ENCODE data around the gene MLPH. TPM values are rescaled to one million over a fixed set of nuclear protein-coding genes. Genes with fewer than 3 reads are reported as not detected.

The MLPH gene
- total and polyA plus RNA-seq, 2 of the 13 experiments (the other 11 are each of a cell fraction or from before 2014, with no cell fraction given) = 0.12 TPM; not detected in 1

DNA sequence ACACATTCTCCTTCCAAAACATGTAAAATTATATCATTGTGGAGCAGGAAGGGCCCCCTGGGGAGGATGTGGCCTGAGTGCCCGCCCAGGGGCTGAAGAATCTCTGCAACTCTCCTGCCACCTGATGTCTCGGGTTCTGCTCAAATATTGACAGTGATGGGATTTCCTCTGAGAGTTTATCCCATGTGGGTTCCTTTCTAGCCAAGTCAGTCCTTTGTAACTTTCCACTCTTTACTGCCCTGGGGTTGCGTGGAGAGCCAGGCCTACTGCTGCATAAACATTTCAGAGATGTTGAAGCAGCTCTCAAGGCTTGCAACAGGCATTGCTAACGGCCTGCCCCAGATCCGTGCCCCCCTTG lies 107.4 kb downstream of the MLPH start (continued):
- TF ChIP-seq, protein P1, sequence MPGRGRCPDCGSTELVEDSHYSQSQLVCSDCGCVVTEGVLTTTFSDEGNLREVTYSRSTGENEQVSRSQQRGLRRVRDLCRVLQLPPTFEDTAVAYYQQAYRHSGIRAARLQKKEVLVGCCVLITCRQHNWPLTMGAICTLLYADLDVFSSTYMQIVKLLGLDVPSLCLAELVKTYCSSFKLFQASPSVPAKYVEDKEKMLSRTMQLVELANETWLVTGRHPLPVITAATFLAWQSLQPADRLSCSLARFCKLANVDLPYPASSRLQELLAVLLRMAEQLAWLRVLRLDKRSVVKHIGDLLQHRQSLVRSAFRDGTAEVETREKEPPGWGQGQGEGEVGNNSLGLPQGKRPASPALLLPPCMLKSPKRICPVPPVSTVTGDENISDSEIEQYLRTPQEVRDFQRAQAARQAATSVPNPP (CRISPR knock-in tag; IDR thresholded peaks at IDR 0.05) = 0 out of 2 replicates have a peak, but pooled peaks have one; percentile 44
- TF ChIP-seq ZFY (CRISPR knock-in tag; IDR thresholded peaks at IDR 0.05) (peak; percentile 60; the same call in 1 of the 2 replicates), ZMYM3 (CRISPR knock-in tag; IDR thresholded peaks at IDR 0.05) (peak; percentile 46; the same call in 1 of the 2 replicates), HDAC1 (CRISPR knock-in tag; IDR thresholded peaks at IDR 0.05) (0 out of 2 replicates have a peak, but pooled peaks have one; percentile 20), NONO (IDR thresholded peaks at IDR 0.05) (no peak), NONO (CRISPR knock-in tag; conservative IDR thresholded peaks at IDR 0.05) (peak; percentile 55; the same call in 1 of the 2 replicates), FOXA1 (IDR thresholded peaks at IDR 0.05) (no peak), FOXA1 (CRISPR knock-in tag; IDR thresholded peaks at IDR 0.05) (peak; percentile 77), ELF3 (CRISPR knock-in tag; IDR thresholded peaks at IDR 0.05) (peak; percentile 54; the same call in 1 of the 2 replicates), ZNF598 (CRISPR knock-in tag; IDR thresholded peaks at IDR 0.05; ENCODE audit: borderline replicate concordance) (no peak), ZNF850 (CRISPR knock-in tag; conservative IDR thresholded peaks at IDR 0.05) (no peak), ZNF331 (CRISPR knock-in tag; IDR thresholded peaks at IDR 0.05) (peak; percentile 42; the same call in 1 of the 2 replicates), TCF7 (IDR thresholded peaks at IDR 0.05; ENCODE audit: low read depth) (0 out of 2 replicates have a peak, but pooled peaks have one; percentile 5), SYNCRIP (IDR thresholded peaks at IDR 0.05; ENCODE audit: insufficient read depth, low read depth, low read length) (no peak), ZNF343 (CRISPR knock-in tag; IDR thresholded peaks at IDR 0.05) (no peak)
- TF ChIP-seq, protein P2, sequence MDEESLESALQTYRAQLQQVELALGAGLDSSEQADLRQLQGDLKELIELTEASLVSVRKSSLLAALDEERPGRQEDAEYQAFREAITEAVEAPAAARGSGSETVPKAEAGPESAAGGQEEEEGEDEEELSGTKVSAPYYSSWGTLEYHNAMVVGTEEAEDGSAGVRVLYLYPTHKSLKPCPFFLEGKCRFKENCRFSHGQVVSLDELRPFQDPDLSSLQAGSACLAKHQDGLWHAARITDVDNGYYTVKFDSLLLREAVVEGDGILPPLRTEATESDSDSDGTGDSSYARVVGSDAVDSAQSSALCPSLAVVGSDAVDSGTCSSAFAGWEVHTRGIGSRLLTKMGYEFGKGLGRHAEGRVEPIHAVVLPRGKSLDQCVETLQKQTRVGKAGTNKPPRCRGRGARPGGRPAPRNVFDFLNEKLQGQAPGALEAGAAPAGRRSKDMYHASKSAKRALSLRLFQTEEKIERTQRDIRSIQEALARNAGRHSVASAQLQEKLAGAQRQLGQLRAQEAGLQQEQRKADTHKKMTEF (CRISPR knock-in tag; IDR thresholded peaks at IDR 0.05) = 0 out of 2 replicates have a peak, but pooled peaks have one; percentile 9
- TF ChIP-seq, protein P3, sequence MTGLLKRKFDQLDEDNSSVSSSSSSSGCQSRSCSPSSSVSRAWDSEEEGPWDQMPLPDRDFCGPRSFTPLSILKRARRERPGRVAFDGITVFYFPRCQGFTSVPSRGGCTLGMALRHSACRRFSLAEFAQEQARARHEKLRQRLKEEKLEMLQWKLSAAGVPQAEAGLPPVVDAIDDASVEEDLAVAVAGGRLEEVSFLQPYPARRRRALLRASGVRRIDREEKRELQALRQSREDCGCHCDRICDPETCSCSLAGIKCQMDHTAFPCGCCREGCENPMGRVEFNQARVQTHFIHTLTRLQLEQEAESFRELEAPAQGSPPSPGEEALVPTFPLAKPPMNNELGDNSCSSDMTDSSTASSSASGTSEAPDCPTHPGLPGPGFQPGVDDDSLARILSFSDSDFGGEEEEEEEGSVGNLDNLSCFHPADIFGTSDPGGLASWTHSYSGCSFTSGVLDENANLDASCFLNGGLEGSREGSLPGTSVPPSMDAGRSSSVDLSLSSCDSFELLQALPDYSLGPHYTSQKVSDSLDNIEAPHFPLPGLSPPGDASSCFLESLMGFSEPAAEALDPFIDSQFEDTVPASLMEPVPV (CRISPR knock-in tag; IDR thresholded peaks at IDR 0.05) = no peak
- TF ChIP-seq, protein P4, sequence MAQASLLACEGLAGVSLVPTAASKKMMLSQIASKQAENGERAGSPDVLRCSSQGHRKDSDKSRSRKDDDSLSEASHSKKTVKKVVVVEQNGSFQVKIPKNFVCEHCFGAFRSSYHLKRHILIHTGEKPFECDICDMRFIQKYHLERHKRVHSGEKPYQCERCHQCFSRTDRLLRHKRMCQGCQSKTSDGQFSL (CRISPR knock-in tag; IDR thresholded peaks at IDR 0.05) = no peak
- TF ChIP-seq, protein P5, sequence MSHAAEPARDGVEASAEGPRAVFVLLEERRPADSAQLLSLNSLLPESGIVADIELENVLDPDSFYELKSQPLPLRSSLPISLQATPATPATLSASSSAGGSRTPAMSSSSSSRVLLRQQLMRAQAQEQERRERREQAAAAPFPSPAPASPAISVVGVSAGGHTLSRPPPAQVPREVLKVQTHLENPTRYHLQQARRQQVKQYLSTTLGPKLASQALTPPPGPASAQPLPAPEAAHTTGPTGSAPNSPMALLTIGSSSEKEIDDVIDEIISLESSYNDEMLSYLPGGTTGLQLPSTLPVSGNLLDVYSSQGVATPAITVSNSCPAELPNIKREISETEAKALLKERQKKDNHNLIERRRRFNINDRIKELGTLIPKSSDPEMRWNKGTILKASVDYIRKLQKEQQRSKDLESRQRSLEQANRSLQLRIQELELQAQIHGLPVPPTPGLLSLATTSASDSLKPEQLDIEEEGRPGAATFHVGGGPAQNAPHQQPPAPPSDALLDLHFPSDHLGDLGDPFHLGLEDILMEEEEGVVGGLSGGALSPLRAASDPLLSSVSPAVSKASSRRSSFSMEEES (CRISPR knock-in tag; IDR thresholded peaks at IDR 0.05) = peak; percentile 72; the same call in 1 of the 2 replicates
- TF ChIP-seq, protein P6, sequence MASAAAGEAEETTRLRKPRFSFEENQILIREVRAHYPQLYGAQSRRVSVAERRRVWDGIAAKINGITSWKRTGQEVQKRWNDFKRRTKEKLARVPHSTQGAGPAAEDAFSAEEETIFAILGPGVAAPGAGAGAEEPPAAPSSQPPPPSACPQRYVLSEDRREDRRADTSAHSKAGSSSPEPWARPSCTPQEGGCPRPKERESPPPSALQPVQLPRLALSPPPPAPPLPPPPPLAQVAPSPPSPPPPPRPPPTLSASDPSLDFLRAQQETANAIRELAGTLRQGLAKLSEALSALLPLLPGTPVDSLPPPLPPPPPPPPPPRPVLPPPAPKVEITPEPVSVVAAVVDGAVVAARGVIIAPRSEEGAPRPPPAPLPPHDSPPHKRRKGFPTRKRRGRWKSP (CRISPR knock-in tag; IDR thresholded peaks at IDR 0.05) = 0 out of 2 replicates have a peak, but pooled peaks have one; percentile 34
- TF ChIP-seq, protein P7, sequence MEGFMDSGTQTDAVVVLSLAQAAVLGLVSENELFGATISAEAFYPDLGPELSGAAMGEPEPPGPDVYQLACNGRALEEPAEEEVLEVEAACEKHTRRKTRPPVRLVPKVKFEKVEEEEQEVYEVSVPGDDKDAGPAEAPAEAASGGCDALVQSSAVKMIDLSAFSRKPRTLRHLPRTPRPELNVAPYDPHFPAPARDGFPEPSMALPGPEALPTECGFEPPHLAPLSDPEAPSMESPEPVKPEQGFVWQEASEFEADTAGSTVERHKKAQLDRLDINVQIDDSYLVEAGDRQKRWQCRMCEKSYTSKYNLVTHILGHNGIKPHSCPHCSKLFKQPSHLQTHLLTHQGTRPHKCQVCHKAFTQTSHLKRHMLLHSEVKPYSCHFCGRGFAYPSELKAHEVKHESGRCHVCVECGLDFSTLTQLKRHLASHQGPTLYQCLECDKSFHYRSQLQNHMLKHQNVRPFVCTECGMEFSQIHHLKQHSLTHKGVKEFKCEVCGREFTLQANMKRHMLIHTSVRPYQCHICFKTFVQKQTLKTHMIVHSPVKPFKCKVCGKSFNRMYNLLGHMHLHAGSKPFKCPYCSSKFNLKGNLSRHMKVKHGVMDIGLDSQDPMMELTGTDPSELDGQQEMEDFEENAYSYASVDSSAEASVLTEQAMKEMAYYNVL (CRISPR knock-in tag; IDR thresholded peaks at IDR 0.05; ENCODE audit: borderline replicate concordance) = peak; percentile 59; the same call in 1 of the 2 replicates
